Testis (tissue), 3 donors: ENCODE measurements around the gene FOXI3. TPM values are rescaled to one million over a fixed set of nuclear protein-coding genes. Genes with fewer than 3 reads are reported as not detected.

Source experiments
- DNase-seq: peaks from one replicate; pipeline ENCODE4 v3.0.0-alpha.2; 2019
- H3K27ac ChIP-seq, 2 donors: fragments of 200-600 bp; sonication (generic); one replicate each; pipeline ENCODE4 v1.5.1; 2019
- H3K27me3 ChIP-seq: fragments of 200-600 bp; sonication (generic); one replicate; pipeline ENCODE4 v1.5.1; 2019
- H3K36me3 ChIP-seq: fragments of 200-600 bp; sonication (generic); one replicate; pipeline ENCODE4 v1.5.1; 2017; ENCODE audit warnings: low read depth; ENCODE audit errors: missing control alignments
- H3K4me1 ChIP-seq: fragments of 200-600 bp; sonication (generic); one replicate; pipeline ENCODE4 v1.5.1; 2019
- H3K4me3 ChIP-seq, 2 donors: fragments of 200-600 bp; sonication (generic); one replicate each; pipeline ENCODE4 v1.5.1; 2017 to 2019
- H3K9me3 ChIP-seq: fragments of 200-600 bp; sonication (generic); one replicate; pipeline ENCODE4 v1.5.1; 2017
- CTCF ChIP-seq, 3 experiments: fragments of 450-650 bp in 2 of 3; fragments of 200-600 bp in 1 of 3; sonication (generic) in 1 of 3; IDR thresholded peaks; one replicate each; pipeline ENCODE4 v1.5.1; 2016 to 2019; ENCODE audit warnings: antibody characterized with exemption in 3 of 3, mild to moderate bottlenecking in 2 of 3, moderate library complexity in 1 of 3
- POLR2A ChIP-seq: fragments of 450-650 bp; IDR thresholded peaks from one replicate; pipeline ENCODE4 v1.6.1; 2017; ENCODE audit warnings: antibody characterized with exemption, mild to moderate bottlenecking, moderate library complexity
- WGBS, 2 donors: methylation state at CpG; one replicate each; pipeline ENCODE4 v1.1.5; 2018; 5-methylcytosine and 5-hydroxymethylcytosine counted together
- intact Hi-C: fragments of 100-400 bp; cut with DNase I; formaldehyde crosslinking; loops from one replicate; pipeline ENCODE4 v1.15.1; 2023; ENCODE audit warnings: low total_unique reads
- polyA plus RNA-seq: library from polyadenylated mRNA; stranded (reverse); fragments of 350-450 nt; fragmentation: Illumina TruSeq; extraction: RNeasy Lipid Tissue Mini Kit (QIAGEN cat#74804); gene quantifications from one replicate; pipeline ENCODE4 v1.2.3, GENCODE V29; 2014; ENCODE audit warnings: low read depth, low replicate concordance; ENCODE audit not compliant: insufficient read depth
- total RNA-seq, 2 donors: library from RNA; depleted of rRNA; stranded (reverse); fragments of >200 nt; gene quantifications; one replicate each; pipeline ENCODE4 v1.2.3, GENCODE V29; 2016

Gene FOXI3
- total and polyA plus RNA-seq, 3 donors from 2014 or later = 0.84 to 3.2 (median 2.3) TPM

GRCh38 chr2:88471083-88471942, 18.8 kb upstream of the FOXI3 start:
- Histone ChIP-seq H3K4me3 (no peak overlapping the region), H3K27ac (no peak overlapping the region), H3K36me3 (no peaks in the 10 kb centered on the region), H3K27me3 (no peaks in the 10 kb centered on the region), H3K9me3 (no peaks in the 10 kb centered on the region), H3K4me1 (no peaks in the 10 kb centered on the region)
- TF ChIP-seq CTCF (IDR thresholded peaks at IDR 0.05) = no peak
- no peak for TF ChIP-seq POLR2A
- 60 to 61% methylated on average over 11 of the region's 11 CpGs for WGBS, 2 donors
- no peak for DNase-seq
- intact Hi-C loops = no loop called here

- WGBS, 2 donors = 90 to 91% methylated on average over 4 of the region's 4 CpGs
- DNase-seq = no peak
- no peaks in the 10 kb centered on the region for H3K36me3 ChIP-seq
- H3K27ac ChIP-seq = no peak overlapping the region
- no peaks in the 10 kb centered on the region for H3K4me1 ChIP-seq
- no peak overlapping the region for H3K4me3 ChIP-seq
- no peaks in the 10 kb centered on the region for H3K9me3 ChIP-seq
- intact Hi-C loops = no loop called here
- H3K27me3 ChIP-seq = no peaks in the 10 kb centered on the region
- TF ChIP-seq POLR2A (no peak), CTCF (IDR thresholded peaks at IDR 0.05) (no peak)
These were observed 17.0 kb upstream of the FOXI3 start for GRCh38 chr2:88469202-88470114.

GRCh38 chr2:88464153-88464552, 11.7 kb upstream of the FOXI3 start:
- TF ChIP-seq POLR2A (no peak), CTCF (IDR thresholded peaks at IDR 0.05) (no peak)
- no peak overlapping the region for H3K4me3 ChIP-seq
- H3K27ac ChIP-seq = no peak overlapping the region
- no peak for DNase-seq
- H3K36me3 ChIP-seq = no peaks in the 10 kb centered on the region
- H3K4me1 ChIP-seq = no peaks in the 10 kb centered on the region
- no peaks in the 10 kb centered on the region for H3K27me3 ChIP-seq
- 69 to 79% methylated on average over 5 of the region's 5 CpGs for WGBS, 2 donors
- H3K9me3 ChIP-seq = no peaks in the 10 kb centered on the region
- intact Hi-C loops = no loop called here

GRCh38 chr2:88458633-88459032, 6.1 kb upstream of the FOXI3 start:
- Histone ChIP-seq H3K27ac (no peak overlapping the region), H3K36me3 (no peaks in the 10 kb centered on the region), H3K4me3 (no peak overlapping the region), H3K9me3 (no peaks in the 10 kb centered on the region), H3K4me1 (no peaks in the 10 kb centered on the region), H3K27me3 (no peaks in the 10 kb centered on the region)
- intact Hi-C loops = no loop called here
- 32% methylated on average over 1 of the region's 1 CpG for WGBS, 2 donors
- TF ChIP-seq CTCF (IDR thresholded peaks at IDR 0.05) (no peak), POLR2A (no peak)
- no peak for DNase-seq
